ENCODE results near the gene POLR3K. TPM values are rescaled to one million over a fixed set of nuclear protein-coding genes. Genes with fewer than 3 reads are reported as not detected.

POLR3K gene
- total and polyA plus RNA-seq, 3 experiments from 2014 or later = 35.1 to 63.9 (median 63.6) TPM

DNA sequence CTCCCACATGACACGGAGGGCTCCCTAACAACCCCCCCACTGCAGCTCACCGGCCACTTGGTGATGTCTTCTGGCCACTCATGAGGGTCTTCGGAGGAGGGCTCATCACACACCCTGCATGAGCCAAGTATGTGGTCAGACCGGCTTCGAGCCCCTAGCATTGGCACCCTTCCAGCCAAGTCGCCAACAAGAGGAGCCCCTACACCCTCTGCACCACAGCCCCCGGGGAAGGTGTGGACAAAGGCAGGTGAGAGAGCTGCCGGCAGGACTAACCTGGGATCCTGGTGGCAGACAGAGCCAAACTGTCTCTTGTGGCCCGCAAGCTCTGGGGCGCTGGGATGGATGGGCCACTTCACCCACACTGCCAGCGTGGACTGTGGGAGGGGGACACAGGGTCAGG, 6.8 kb upstream of the POLR3K start:
- CTCF ChIA-PET = interaction anchor here (9.2 kb wide), 1 partner anchor 35 kb away, joined by 201 read pairs; no protein-coding TSS in a partner anchor
- peaks cover 0 to 13% (median 2%) of the 10 kb centered on the region in 3 donors for H3K36me3 Mint-ChIP-seq

GRCh38 chr16:59440-60059, 6.1 kb upstream of the POLR3K start:
- Mint-ChIP-seq H3K4me3 (peak overlapping the region in 1 of 7 donors; percentile 30), H3K36me3 (peaks cover 0 to 13% (median 2%) of the 10 kb centered on the region in 3 donors), H3K4me1 (peaks cover 2 to 4% (median 2%) of the 10 kb centered on the region in 3 donors), H3K27me3 (no peaks in the 10 kb centered on the region), H3K27ac (peak overlapping the region in 3 of 8 donors; percentile 25 to 50 (median 32)), H3K9me3 (no peaks in the 10 kb centered on the region)
- ChIA-PET CTCF (interaction anchor here (9.2 kb wide), 1 partner anchor 35 kb away, joined by 201 read pairs; no protein-coding TSS in a partner anchor), POLR2A (no interaction called here)
- no peaks in the 10 kb centered on the region for H3K9me3 ChIP-seq (ENCODE audit: low read length)
- H3K36me3 ChIP-seq (ENCODE audit: insufficient read depth, low read length) = no peaks in the 10 kb centered on the region
- H3K4me1 ChIP-seq (ENCODE audit: insufficient read depth, low read length) = no peaks in the 10 kb centered on the region
- H3K27me3 ChIP-seq (ENCODE audit: insufficient read depth, low read length, poor library complexity, severe bottlenecking) = no peaks in the 10 kb centered on the region
- no peak overlapping the region for H3K4me3 ChIP-seq (ENCODE audit: low read length)
- DNase-seq = no peak
- no peak overlapping the region for H3K27ac ChIP-seq (ENCODE audit: low read depth, low read length)

More for the DNA sequence above, 6.8 kb upstream of the POLR3K start:
- H3K9me3 Mint-ChIP-seq = no peaks in the 10 kb centered on the region
- H3K27ac ChIP-seq (ENCODE audit: low read depth, low read length) = no peak overlapping the region
- POLR2A ChIA-PET = no interaction called here
- DNase-seq = no peak
- no peaks in the 10 kb centered on the region for H3K36me3 ChIP-seq (ENCODE audit: insufficient read depth, low read length)
- H3K4me1 ChIP-seq (ENCODE audit: insufficient read depth, low read length) = no peaks in the 10 kb centered on the region
- H3K4me3 Mint-ChIP-seq = no peak overlapping the region
- H3K9me3 ChIP-seq (ENCODE audit: low read length) = no peaks in the 10 kb centered on the region
- H3K4me3 ChIP-seq (ENCODE audit: low read length) = no peak overlapping the region
- H3K27me3 Mint-ChIP-seq = no peaks in the 10 kb centered on the region
- no peaks in the 10 kb centered on the region for H3K27me3 ChIP-seq (ENCODE audit: insufficient read depth, low read length, poor library complexity, severe bottlenecking)
- H3K4me1 Mint-ChIP-seq = peaks cover 0 to under 1% (median 0%) of the 10 kb centered on the region in 3 donors
- peak overlapping the region in 1 of 8 donors; percentile 32 for H3K27ac Mint-ChIP-seq

GRCh38 chr16:58491-59439, 5.4 kb upstream of the POLR3K start:
- peak in 1 of 5 donors; percentile 42 for DNase-seq
- H3K4me1 ChIP-seq (ENCODE audit: insufficient read depth, low read length) = no peaks in the 10 kb centered on the region
- H3K4me3 ChIP-seq (ENCODE audit: low read length) = no peak overlapping the region
- no peak overlapping the region for H3K4me3 Mint-ChIP-seq
- H3K27me3 Mint-ChIP-seq = no peaks in the 10 kb centered on the region
- no peaks in the 10 kb centered on the region for H3K27me3 ChIP-seq (ENCODE audit: insufficient read depth, low read length, poor library complexity, severe bottlenecking)
- H3K36me3 ChIP-seq (ENCODE audit: insufficient read depth, low read length) = no peaks in the 10 kb centered on the region
- H3K9me3 ChIP-seq (ENCODE audit: low read length) = no peaks in the 10 kb centered on the region
- H3K27ac ChIP-seq (ENCODE audit: low read depth, low read length) = no peak overlapping the region
- peaks cover 5 to 10% (median 9%) of the 10 kb centered on the region in 3 donors for H3K4me1 Mint-ChIP-seq
- H3K9me3 Mint-ChIP-seq = no peaks in the 10 kb centered on the region
- ChIA-PET POLR2A (no interaction called here), CTCF (interaction anchor here (9.2 kb wide), 1 partner anchor 36 kb away, joined by 201 read pairs; no protein-coding TSS in a partner anchor)
- H3K27ac Mint-ChIP-seq = no peak overlapping the region
- H3K36me3 Mint-ChIP-seq = peaks cover 0 to 13% (median 2%) of the 10 kb centered on the region in 3 donors

DNA sequence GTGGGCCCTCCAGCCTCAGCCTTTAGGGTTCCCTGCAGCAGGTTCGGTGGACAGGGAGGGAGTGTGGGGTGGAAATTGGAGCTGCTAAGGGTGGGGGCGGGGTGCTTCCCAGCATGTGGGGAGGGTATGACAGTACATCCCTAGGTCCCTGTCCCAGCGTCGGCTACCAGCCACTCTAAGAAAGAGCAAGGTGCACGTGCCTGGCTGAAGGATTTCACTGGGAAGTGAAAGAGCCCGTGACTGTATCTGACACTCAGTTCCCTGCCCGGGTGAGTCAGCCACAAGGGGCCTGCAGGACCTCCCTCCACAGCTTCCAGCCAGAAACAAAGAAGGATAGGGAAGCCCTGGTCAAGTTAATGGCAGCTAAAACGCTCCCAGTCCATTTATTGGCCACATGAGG, 4.3 kb upstream of the POLR3K start:
- Histone ChIP-seq H3K9me3 (ENCODE audit: low read length) (no peaks in the 10 kb centered on the region), H3K27me3 (ENCODE audit: insufficient read depth, low read length, poor library complexity, severe bottlenecking) (no peaks in the 10 kb centered on the region), H3K4me1 (ENCODE audit: insufficient read depth, low read length) (no peaks in the 10 kb centered on the region), H3K36me3 (ENCODE audit: insufficient read depth, low read length) (no peaks in the 10 kb centered on the region), H3K4me3 (ENCODE audit: low read length) (no peak overlapping the region), H3K27ac (ENCODE audit: low read depth, low read length) (no peak overlapping the region)
- Mint-ChIP-seq H3K4me3 (no peak overlapping the region), H3K27me3 (no peaks in the 10 kb centered on the region), H3K36me3 (peaks cover 0 to 23% (median 2%) of the 10 kb centered on the region in 3 donors), H3K27ac (peak overlapping the region in 1 of 8 donors; percentile 63), H3K9me3 (no peaks in the 10 kb centered on the region), H3K4me1 (peaks cover 11 to 17% (median 15%) of the 10 kb centered on the region in 3 donors)
- POLR2A ChIA-PET = no interaction called here
- CTCF ChIA-PET = interaction anchor here (1.0 kb wide), 1 partner anchor 40 kb away, joined by 3 read pairs; no protein-coding TSS in a partner anchor
- DNase-seq = no peak

GRCh38 chr16:56231-56927, 3.0 kb upstream of the POLR3K start:
- DNase-seq = peak in 1 of 5 donors; percentile 41
- POLR2A ChIA-PET = no interaction called here
- Histone ChIP-seq H3K27me3 (ENCODE audit: insufficient read depth, low read length, poor library complexity, severe bottlenecking) (no peaks in the 10 kb centered on the region), H3K4me1 (ENCODE audit: insufficient read depth, low read length) (peaks cover 11% of the 10 kb centered on the region), H3K4me3 (ENCODE audit: low read length) (no peak overlapping the region), H3K36me3 (ENCODE audit: insufficient read depth, low read length) (no peaks in the 10 kb centered on the region), H3K27ac (ENCODE audit: low read depth, low read length) (no peak overlapping the region), H3K9me3 (ENCODE audit: low read length) (no peaks in the 10 kb centered on the region)
- H3K36me3 Mint-ChIP-seq = peaks cover 0 to 25% (median 2%) of the 10 kb centered on the region in 3 donors
- H3K27ac Mint-ChIP-seq = no peak overlapping the region
- H3K9me3 Mint-ChIP-seq = no peaks in the 10 kb centered on the region
- no peaks in the 10 kb centered on the region for H3K27me3 Mint-ChIP-seq
- CTCF ChIA-PET = interaction anchor here (0.8 to 1.4 kb wide), 3 partner anchors 9 to 306 kb away, joined by 3 read pairs; no protein-coding TSS in a partner anchor
- peak overlapping the region in 4 of 7 donors; percentile 39 to 88 (median 60) for H3K4me3 Mint-ChIP-seq
- H3K4me1 Mint-ChIP-seq = peaks cover 17 to 26% (median 20%) of the 10 kb centered on the region in 3 donors

DNA sequence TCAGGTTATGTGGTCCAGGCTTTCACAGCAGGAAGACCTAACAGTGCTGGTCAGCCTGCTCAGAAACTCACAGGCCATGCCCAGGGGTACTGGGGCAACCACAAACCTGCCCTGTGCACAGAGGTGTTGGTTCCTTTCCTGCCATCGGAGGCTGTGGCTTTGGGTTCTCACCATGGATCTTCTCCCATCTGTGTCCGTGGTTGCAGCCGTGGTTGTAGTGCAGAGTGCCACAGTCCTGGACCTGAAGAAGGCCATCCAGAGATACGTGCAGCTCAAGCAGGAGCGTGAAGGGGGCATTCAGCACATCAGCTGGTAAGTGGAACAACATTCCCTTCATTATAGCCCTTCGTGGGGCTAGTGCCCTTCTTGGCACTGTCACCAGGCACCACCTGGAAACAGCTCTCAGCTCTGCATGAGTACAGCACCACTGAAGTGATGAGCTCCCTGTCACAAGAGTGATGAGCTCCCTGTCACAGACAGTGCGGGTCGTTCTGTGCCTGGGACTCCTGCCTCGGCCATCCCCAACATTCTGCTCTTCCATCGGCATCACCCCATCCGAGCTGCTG, 2.2 kb upstream of the POLR3K start:
- Mint-ChIP-seq H3K27ac (no peak overlapping the region), H3K9me3 (no peaks in the 10 kb centered on the region), H3K4me3 (peak overlapping the region in 4 of 7 donors; percentile 39 to 88 (median 60)), H3K4me1 (peaks cover 23 to 33% (median 28%) of the 10 kb centered on the region in 3 donors), H3K27me3 (no peaks in the 10 kb centered on the region), H3K36me3 (peaks cover 0 to 32% (median 2%) of the 10 kb centered on the region in 3 donors)
- no peaks in the 10 kb centered on the region for H3K36me3 ChIP-seq (ENCODE audit: insufficient read depth, low read length)
- H3K27me3 ChIP-seq (ENCODE audit: insufficient read depth, low read length, poor library complexity, severe bottlenecking) = no peaks in the 10 kb centered on the region
- POLR2A ChIA-PET = no interaction called here
- H3K9me3 ChIP-seq (ENCODE audit: low read length) = no peaks in the 10 kb centered on the region
- H3K4me1 ChIP-seq (ENCODE audit: insufficient read depth, low read length) = peaks cover 15% of the 10 kb centered on the region
- no peak overlapping the region for H3K27ac ChIP-seq (ENCODE audit: low read depth, low read length)
- CTCF ChIA-PET = interaction anchor here (0.9 to 1.4 kb wide), 2 partner anchors 51 to 306 kb away, joined by 3 read pairs; no protein-coding TSS in a partner anchor
- no peak overlapping the region for H3K4me3 ChIP-seq (ENCODE audit: low read length)
- no peak for DNase-seq

GRCh38 chr16:54237-54581, 801 bp upstream of the POLR3K start:
- Mint-ChIP-seq H3K36me3 (peaks cover 0 to 38% (median 5%) of the 10 kb centered on the region in 3 donors), H3K27ac (peak overlapping the region in 6 of 8 donors; percentile 17 to 92 (median 66)), H3K4me3 (peak overlapping the region; percentile 92 to 99 (median 96)), H3K9me3 (no peaks in the 10 kb centered on the region), H3K27me3 (no peaks in the 10 kb centered on the region), H3K4me1 (peaks cover 27 to 40% (median 29%) of the 10 kb centered on the region in 3 donors)
- ChIA-PET POLR2A (no interaction called here), CTCF (interaction anchor here (1.2 to 1.6 kb wide), 2 partner anchors 11 to 19 kb away, joined by 4 to 6 read pairs; no protein-coding TSS in a partner anchor)
- peak overlapping the region; percentile 78 for H3K27ac ChIP-seq (ENCODE audit: low read depth, low read length)
- H3K36me3 ChIP-seq (ENCODE audit: insufficient read depth, low read length) = no peaks in the 10 kb centered on the region
- H3K9me3 ChIP-seq (ENCODE audit: low read length) = no peaks in the 10 kb centered on the region
- H3K27me3 ChIP-seq (ENCODE audit: insufficient read depth, low read length, poor library complexity, severe bottlenecking) = no peaks in the 10 kb centered on the region
- H3K4me3 ChIP-seq (ENCODE audit: low read length) = peak overlapping the region; percentile 92
- DNase-seq = peak in 1 of 5 donors; percentile 36
- H3K4me1 ChIP-seq (ENCODE audit: insufficient read depth, low read length) = peaks cover 15% of the 10 kb centered on the region

All from CD8-positive, alpha-beta memory T cell (primary cell).